ENCODE data around the gene TMEM204.

DNA sequence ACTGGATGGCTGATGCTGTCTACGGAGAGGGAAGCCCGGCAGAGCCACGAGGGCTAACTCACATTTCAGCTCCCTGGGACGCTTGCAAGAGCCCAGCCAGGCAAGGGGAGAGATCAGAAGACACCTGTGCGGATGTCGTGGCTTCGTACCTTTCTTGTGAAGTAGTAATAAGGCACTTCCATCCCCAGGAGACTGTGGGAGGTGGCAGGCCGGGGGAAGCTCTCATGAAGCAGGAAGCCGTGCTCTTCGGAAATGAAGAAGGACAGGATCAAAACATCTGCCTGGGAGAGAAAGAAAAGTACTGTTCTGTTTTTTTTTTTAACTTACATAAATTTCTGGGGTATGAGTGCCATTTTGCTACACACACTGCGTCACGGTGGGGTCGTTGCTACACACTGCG is 28.4 kb downstream of the TMEM204 start:
- TF ChIP-seq POLR2A (IDR thresholded peaks at IDR 0.05) (no peak), CTCF (IDR thresholded peaks at IDR 0.05) (no peak), POLR2AphosphoS5 (IDR thresholded peaks at IDR 0.05) (no peak)

Data from suprapubic skin (tissue), 4 donors.